HG03558 (cell line): ENCODE measurements around the gene RHOH.
A peak's percentile ranks its signal among the peaks of the same experiment; 100 is the strongest.
"Not testable (repeated sequence)": the region's sequence is repeated elsewhere in the genome, so short reads cannot be mapped to it uniquely, and the experiment has no call there.

Experiments
- ATAC-seq: cut with Tn5 transposase; IDR thresholded peaks from one replicate; pipeline ENCODE4 v1.9.1; 2021; ENCODE audit warnings: moderate number of reproducible peaks; ENCODE audit not compliant: unreplicated experiment; ENCODE audit errors: extremely low read depth

The RHOH gene

DNA sequence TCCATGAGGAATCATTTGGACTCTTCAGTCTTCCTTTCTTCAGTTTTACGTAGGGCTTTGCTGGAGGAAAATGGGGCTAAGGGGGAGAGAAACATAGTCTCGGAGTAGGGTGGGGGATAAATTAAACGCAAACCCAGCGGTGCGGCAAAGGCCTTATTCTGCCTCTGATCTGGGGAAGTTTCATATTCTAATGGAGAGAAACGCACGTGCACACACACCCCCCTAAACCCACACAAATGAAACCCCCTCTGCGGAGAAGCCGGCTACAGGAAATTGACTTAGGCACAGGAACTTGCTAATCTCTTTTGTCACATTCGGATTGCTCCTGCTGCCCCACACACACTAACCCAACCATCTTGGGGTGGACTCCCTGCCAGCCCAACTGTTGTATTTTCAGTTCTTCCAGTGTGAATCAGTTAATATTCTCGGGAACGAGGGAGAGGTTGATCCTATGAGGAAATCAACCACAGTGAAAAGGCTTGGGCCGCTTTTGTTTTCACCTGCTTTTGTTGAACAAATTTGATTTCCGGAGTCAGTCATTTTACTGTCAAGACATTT lies at the start of gene RHOH:
Gene RHOH (plus strand): TSS at position 308 of the 558 bp plus-strand sequence. CDS start 46,356 bp downstream, outside the sequence.
- no peak for ATAC-seq

- ATAC-seq = not testable (repeated sequence)
Observed at GRCh38 chr4:40147490-40147889, 49.3 kb upstream of the RHOH start.

GRCh38 chr4:40149960-40150385 lies 46.9 kb upstream of the RHOH start:
- ATAC-seq = no peak

GRCh38 chr4:40150932-40151331 lies 45.9 kb upstream of the RHOH start:
- no peak for ATAC-seq

DNA sequence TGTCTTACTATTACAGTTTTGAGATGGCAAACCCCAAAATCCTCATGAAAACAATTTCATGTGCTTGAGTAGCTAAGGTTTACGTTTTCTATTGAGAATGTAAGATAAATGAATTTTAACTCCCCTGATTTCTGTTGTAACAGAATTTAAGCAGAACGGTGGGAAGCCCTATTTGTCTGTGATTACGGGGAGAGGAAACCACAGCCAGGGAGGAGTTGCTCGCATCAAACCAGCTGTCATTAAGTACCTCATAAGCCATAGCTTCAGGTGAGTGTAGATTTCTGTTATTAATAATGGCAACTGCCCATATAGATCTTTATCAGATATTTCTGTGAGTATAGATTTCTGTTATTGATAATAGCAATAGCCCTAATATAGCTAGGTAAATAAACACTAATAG lies 44.2 kb upstream of the RHOH start:
- no peak for ATAC-seq

GRCh38 chr4:40157436-40157835 lies 39.4 kb upstream of the RHOH start:
- ATAC-seq = no peak

DNA sequence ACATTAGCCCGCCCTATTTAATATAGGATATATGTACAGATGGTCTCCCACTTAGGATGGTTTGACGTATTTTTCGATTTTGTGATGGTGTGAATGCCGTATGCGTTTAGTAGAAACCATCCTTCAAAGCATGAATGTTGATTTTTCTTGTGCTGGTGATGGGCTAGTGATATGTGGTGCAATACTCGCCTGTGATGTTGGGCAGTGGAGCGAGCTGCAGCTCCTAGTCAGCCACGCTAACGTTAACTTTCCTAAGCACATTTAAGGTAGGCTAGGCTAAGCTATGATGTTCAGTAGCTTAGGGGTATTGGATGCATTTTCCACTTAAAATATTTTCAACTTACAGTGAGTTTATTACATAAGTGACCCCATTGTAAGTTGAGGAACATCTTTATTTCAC lies 36.6 kb upstream of the RHOH start:
- no peak for ATAC-seq

DNA sequence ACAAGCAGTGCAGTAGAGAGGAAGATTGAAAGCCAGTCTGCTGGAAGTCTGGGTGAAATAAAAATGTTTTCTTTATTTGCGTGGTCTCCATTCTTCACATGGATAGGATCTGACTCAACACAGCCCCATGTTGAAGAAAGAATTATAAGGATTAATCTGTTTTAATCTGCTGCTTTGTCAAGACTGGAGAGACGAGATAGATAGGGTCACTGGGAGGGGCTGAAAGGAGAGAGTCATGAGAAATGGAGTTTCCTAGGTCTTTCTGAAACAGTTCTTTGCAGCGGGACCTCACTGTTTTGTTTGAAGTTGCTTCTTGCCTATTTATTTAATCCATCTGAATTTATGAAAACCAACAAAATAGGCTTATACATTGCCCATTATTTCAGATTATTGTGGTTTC lies 32.4 kb upstream of the RHOH start:
- ATAC-seq = no peak

- no peak for ATAC-seq
Observed at GRCh38 chr4:40165916-40166315, 30.9 kb upstream of the RHOH start.

- no peak for ATAC-seq
Observed at GRCh38 chr4:40168070-40168469, 28.8 kb upstream of the RHOH start.

DNA sequence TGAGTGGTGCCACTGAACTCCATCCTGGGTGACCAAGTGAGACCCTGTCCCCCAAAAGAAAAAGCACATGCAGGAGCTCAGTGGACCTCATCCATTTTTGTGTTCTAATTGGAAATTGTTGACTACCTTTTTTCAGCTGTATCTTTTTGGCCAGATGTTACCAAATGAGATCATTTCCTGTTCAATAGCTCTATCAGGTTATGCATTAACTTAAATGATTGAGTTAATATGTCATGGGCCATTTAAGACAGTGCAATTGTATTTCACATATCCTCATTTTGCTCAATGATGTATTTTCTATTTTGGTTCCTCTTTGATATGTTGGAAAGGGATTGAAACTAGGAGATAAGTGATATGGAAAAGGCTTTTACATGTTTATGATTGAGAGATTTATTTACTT lies 26.2 kb upstream of the RHOH start:
- no peak for ATAC-seq

DNA sequence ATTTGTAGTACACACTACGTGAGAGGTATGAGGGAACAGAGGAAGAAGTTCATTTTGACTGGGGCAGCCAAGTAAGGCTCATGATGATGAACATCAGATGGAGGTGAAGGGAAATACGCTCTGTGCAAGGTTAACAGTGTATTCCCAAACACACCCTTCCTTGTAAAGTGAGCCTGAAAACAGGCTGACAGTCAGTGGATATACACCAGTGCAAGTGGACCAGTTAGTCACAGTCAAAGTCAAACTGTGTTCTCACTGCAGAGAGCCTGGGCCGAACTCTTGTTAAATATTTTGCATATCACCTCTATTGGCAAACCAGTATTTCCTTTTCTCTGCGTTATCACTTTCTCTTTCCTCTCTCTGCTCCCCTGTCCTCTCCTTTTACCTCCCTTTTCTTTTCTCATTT lies 23.4 kb upstream of the RHOH start:
- ATAC-seq = peak; percentile 31

GRCh38 chr4:40176602-40177001 lies 20.2 kb upstream of the RHOH start:
- no peak for ATAC-seq

DNA sequence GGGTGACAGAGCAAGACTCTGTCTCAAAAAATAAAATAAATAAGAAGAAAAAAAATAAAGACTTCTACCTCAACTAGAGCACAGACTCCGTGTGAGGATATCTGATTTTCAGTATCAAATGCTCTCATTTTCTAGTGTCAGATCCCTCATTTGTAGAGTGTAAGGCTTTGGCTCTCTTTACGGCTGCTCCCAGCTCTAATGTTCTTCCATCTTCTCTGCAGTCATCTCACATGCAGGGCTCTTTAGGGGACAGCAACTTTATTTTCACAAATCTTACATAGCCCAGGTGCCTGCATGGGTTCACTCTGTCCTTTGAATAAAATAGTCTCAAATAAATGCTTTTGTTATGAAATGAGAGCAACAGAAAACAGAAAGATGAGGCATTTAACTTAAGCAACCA lies 19.2 kb upstream of the RHOH start:
- no peak for ATAC-seq

- ATAC-seq = no peak
Observed at GRCh38 chr4:40178672-40179071, 18.2 kb upstream of the RHOH start.

GRCh38 chr4:40179360-40179759 lies 17.5 kb upstream of the RHOH start:
- no peak for ATAC-seq

GRCh38 chr4:40180356-40180755 lies 16.5 kb upstream of the RHOH start:
- no peak for ATAC-seq

DNA sequence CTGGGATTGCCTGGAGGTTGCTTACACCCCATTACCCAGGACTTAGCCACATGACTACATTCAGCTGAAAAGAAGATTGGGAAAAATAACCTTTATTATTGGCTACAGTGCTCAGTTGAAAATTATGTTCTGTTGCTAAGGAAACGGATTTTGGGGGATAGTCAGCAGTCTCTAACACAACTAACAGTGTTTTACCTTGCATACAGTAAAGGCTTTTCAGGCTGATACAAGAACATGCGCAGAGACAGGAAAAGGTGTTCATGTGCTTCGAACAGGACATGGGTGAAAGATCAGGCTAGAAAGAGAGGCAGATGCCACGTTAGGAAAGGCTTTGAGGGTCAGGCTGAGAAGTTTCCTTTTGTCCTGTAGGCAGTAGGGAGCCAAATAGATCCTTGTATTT lies 14.8 kb upstream of the RHOH start:
- no peak for ATAC-seq

GRCh38 chr4:40182954-40183353 lies 13.9 kb upstream of the RHOH start:
- no peak for ATAC-seq

DNA sequence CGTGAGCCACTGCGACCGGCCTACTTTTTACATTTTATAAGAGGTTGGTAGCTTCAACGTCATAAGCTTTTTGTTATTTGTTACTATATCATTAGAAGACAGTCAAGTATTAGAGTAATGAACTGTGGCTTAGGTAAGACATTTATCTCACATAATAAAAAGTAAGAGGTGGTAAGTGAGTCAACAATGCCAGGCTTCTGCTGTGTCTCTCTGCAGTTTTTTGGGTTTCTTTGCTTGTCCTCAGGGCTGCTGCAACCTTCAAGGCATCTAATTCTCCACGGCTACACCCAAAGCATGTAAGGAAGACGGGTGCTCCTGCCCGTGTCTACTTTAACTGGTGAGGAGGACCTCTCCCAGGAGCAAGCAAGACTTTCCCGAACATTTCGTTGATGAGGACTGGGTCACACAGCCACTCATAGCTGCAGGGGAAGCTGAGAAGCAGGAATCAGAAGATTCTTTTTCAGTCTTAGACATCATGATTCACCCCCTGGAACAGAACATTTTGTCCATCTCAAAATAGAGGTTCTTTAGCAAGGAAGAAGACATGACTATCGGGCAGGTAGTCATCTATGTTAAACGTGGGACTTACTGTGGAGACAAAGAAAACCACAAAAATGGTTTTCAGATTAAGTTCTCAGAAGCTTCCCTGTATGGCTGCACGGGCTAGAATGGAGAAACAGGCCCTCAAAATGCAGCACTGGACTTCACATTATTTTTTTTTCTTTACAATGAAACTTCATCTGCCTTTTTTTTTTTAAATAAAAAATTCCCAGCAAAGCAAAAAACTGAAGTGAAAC lies 13.0 kb upstream of the RHOH start:
- ATAC-seq = no peak

DNA sequence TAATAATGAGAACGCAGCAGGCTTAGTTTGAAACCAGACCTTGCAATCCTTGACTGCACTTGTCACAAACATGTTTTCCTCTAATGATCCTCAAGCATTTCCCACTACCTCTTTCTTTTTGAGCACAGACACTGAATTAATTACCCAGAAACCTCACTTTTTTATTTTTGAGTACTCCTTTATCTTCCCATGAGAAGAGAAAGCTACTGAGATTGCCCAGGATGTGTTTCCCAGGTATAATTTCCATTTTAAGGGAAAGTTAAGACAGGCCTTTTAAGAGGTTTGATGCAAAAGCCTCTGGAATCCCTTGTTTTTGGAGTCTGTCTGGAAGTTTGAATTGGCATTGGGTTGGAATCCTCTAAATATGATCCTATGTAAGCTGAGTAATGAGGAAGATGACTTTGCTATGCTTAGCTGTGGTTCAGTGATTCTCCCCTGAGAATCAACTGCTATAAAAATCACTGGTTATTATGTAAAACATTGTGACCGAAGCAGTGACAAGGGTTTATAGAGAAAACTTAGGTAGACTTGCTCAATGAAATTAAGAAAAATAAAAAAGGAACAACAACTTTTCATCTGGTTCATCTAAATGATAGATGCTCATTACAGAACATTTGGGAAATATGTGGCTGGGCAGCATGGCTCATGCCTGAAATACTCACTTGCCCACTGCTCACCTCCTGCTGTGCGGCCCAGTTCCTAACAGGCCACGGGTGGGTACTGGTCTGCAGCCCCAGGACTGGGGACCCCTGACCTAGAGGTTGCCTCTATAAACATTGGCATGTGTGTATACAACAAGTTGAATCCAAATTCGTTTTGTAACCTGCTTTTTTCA lies 10.8 kb upstream of the RHOH start:
- no peak for ATAC-seq
